Ishikawa (cell line): ENCODE results near the gene NKAIN2.

Experiments used
- CEBPB ChIP-seq: IDR thresholded peaks from 2 replicates; pipeline ENCODE4 v1.6.1; 2012
- CREB1 ChIP-seq: IDR thresholded peaks from 2 replicates; pipeline ENCODE4 v1.6.1; 2012; ENCODE audit warnings: low read depth
- EGR1 ChIP-seq: IDR thresholded peaks from 2 replicates; pipeline ENCODE4 v1.6.1; 2012
- EP300 ChIP-seq: IDR thresholded peaks from 2 replicates; pipeline ENCODE4 v1.6.1; 2012; ENCODE audit warnings: borderline replicate concordance
- FOXM1 ChIP-seq: IDR thresholded peaks from 2 replicates; pipeline ENCODE4 v1.6.1; 2012; ENCODE audit warnings: low read depth, borderline replicate concordance
- NFIC ChIP-seq: IDR thresholded peaks from 2 replicates; pipeline ENCODE4 v1.6.1; 2012
- RAD21 ChIP-seq: IDR thresholded peaks from 2 replicates; pipeline ENCODE4 v1.6.1; 2012; ENCODE audit warnings: low read depth
- TAF1 ChIP-seq: IDR thresholded peaks from 2 replicates; pipeline ENCODE4 v1.6.1; 2012; ENCODE audit warnings: low read depth, mild to moderate bottlenecking
- TCF12 ChIP-seq: IDR thresholded peaks from 2 replicates; pipeline ENCODE4 v1.6.1; 2012; ENCODE audit warnings: low read depth
- TEAD4 ChIP-seq: IDR thresholded peaks from 2 replicates; pipeline ENCODE4 v1.6.1; 2012
- YY1 ChIP-seq: IDR thresholded peaks from 2 replicates; pipeline ENCODE4 v1.6.1; 2012; ENCODE audit warnings: low read depth
- ZBTB7A ChIP-seq: IDR thresholded peaks from 2 replicates; pipeline ENCODE4 v1.6.1; 2012; ENCODE audit warnings: low read depth
- TF ChIP-seq, protein P1 (sequence below): IDR thresholded peaks from 2 replicates; pipeline ENCODE4 v1.6.1; 2012; ENCODE audit warnings: low read depth, mild to moderate bottlenecking
- TF ChIP-seq, protein P2 (sequence below): IDR thresholded peaks from 2 replicates; pipeline ENCODE4 v1.6.1; 2012
- TF ChIP-seq, protein P3 (sequence below): IDR thresholded peaks from 2 replicates; pipeline ENCODE4 v1.6.1; 2012

Gene NKAIN2

DNA sequence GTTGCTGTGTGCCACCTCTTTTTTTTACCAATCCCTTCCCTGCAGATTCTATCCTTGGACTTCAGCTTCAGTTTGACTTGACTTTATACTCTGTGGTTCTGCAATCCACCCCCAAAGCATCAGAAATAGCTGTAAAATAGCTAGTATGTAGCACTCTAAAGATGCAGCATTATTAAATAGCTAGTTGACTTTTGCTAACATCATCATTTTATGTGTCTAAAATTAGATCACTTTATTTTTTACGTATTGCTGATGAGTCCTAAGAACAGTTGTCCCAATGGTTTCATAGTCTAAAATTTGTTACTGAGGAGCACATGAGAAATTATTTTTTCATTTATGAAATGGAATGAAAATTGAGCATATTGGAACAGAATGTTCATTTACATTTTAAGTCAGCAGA, 138.2 kb downstream of the NKAIN2 start:
- TF ChIP-seq EP300, result no peak
- TF ChIP-seq TEAD4, result no peak
- TF ChIP-seq, protein P1, sequence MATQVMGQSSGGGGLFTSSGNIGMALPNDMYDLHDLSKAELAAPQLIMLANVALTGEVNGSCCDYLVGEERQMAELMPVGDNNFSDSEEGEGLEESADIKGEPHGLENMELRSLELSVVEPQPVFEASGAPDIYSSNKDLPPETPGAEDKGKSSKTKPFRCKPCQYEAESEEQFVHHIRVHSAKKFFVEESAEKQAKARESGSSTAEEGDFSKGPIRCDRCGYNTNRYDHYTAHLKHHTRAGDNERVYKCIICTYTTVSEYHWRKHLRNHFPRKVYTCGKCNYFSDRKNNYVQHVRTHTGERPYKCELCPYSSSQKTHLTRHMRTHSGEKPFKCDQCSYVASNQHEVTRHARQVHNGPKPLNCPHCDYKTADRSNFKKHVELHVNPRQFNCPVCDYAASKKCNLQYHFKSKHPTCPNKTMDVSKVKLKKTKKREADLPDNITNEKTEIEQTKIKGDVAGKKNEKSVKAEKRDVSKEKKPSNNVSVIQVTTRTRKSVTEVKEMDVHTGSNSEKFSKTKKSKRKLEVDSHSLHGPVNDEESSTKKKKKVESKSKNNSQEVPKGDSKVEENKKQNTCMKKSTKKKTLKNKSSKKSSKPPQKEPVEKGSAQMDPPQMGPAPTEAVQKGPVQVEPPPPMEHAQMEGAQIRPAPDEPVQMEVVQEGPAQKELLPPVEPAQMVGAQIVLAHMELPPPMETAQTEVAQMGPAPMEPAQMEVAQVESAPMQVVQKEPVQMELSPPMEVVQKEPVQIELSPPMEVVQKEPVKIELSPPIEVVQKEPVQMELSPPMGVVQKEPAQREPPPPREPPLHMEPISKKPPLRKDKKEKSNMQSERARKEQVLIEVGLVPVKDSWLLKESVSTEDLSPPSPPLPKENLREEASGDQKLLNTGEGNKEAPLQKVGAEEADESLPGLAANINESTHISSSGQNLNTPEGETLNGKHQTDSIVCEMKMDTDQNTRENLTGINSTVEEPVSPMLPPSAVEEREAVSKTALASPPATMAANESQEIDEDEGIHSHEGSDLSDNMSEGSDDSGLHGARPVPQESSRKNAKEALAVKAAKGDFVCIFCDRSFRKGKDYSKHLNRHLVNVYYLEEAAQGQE, result no peak
- TF ChIP-seq CREB1, result no peak
- TF ChIP-seq EGR1, result no peak
- no peak for TF ChIP-seq RAD21
- no peak for TF ChIP-seq TCF12
- no peak for TF ChIP-seq NFIC
- TF ChIP-seq, protein P2, sequence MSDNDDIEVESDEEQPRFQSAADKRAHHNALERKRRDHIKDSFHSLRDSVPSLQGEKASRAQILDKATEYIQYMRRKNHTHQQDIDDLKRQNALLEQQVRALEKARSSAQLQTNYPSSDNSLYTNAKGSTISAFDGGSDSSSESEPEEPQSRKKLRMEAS, result no peak
- TF ChIP-seq FOXM1, result no peak
- TF ChIP-seq TAF1, result no peak
- no peak for TF ChIP-seq ZBTB7A
- TF ChIP-seq YY1, result no peak
- TF ChIP-seq CEBPB, result no peak
- TF ChIP-seq, protein P3, sequence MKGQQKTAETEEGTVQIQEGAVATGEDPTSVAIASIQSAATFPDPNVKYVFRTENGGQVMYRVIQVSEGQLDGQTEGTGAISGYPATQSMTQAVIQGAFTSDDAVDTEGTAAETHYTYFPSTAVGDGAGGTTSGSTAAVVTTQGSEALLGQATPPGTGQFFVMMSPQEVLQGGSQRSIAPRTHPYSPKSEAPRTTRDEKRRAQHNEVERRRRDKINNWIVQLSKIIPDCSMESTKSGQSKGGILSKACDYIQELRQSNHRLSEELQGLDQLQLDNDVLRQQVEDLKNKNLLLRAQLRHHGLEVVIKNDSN, result no peak

DNA sequence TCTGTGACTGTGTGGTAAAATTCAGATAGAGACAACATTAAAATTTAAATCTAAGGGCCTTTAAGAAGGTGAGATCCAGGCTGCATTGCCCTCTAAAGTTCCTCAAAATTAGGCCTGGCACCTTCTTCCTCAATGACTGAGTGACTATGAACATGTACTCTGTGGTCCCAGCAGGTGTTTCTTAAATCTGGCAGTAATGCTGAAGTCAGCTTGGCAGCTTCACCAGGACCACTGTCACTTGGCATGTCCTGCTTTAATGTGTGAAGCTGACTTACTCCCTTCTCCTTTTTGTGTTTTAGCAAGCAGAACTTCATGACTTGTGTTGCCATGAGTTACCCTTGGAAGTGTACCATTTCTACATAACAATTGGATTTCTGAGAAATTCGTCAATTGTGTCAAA, 141.7 kb downstream of the NKAIN2 start:
- TF ChIP-seq, protein P1, result no peak
- no peak for TF ChIP-seq FOXM1
- TF ChIP-seq TCF12, result no peak
- TF ChIP-seq RAD21, result no peak
- TF ChIP-seq EGR1, result no peak
- no peak for TF ChIP-seq EP300
- no peak for TF ChIP-seq TEAD4
- no peak for TF ChIP-seq YY1
- no peak for TF ChIP-seq CREB1
- TF ChIP-seq, protein P2, result no peak
- no peak for TF ChIP-seq ZBTB7A
- TF ChIP-seq NFIC, result no peak
- TF ChIP-seq, protein P3, result no peak
- no peak for TF ChIP-seq CEBPB
- no peak for TF ChIP-seq TAF1

DNA sequence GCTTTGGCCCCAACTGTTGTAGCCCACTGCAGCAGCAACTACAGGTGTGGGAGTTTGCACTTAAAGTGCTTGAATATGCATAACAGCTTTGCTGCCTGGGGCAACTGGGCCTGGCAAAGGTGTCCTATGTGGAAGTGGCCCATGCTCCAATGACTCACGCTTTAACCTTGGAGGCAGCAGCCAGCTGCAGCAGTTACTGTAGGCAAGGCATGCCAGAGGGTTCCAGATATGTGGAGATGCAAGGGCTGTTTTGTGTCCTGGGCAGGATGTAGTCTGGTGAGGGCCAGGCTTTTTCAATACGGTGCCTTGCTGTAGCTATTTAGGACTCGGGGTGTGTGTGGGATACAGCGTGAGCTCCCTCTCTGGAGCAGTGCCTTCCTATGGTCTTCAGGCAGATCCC, 150.3 kb downstream of the NKAIN2 start:
- TF ChIP-seq, protein P1, result no peak
- TF ChIP-seq, protein P3, result no peak
- TF ChIP-seq NFIC (no peak), TEAD4 (no peak), CREB1 (no peak), TAF1 (no peak), CEBPB (no peak), YY1 (no peak), EGR1 (no peak)
- TF ChIP-seq, protein P2, result no peak
